Hypothalamus (tissue), 51 donors: ENCODE data around the gene KLHL36.
A peak's percentile ranks its signal among the peaks of the same experiment; 100 is the strongest.

ENCODE experiments used
- DNase-seq, 51 donors: peaks; one replicate each; lab custom pipeline; 2025; lab: John Stamatoyannopoulos, UW

Gene KLHL36

GRCh38 chr16:84647828-84648594, at the start of gene KLHL36:
Gene KLHL36, plus strand, starts transcription at chr16:84648511. Its CDS starts 2,357 bp downstream, at chr16:84650868.
- DNase-seq: peak in 41 of 51 donors; percentile 5 to 77 (median 35)

GRCh38 chr16:84599521-84600202, 48.6 kb upstream of the KLHL36 start:
- DNase-seq: peak in 36 of 51 donors; percentile 22 to 78 (median 52)

GRCh38 chr16:84600343-84601229, 47.7 kb upstream of the KLHL36 start:
- peak in 1 of 51 donors; percentile 33 for DNase-seq

GRCh38 chr16:84603140-84603816, 45.0 kb upstream of the KLHL36 start:
- DNase-seq: peak in 37 of 51 donors; percentile 15 to 90 (median 57)

- no peak for DNase-seq
Observed at GRCh38 chr16:84603940-84604339, 44.4 kb upstream of the KLHL36 start.

GRCh38 chr16:84604477-84605013, 43.8 kb upstream of the KLHL36 start:
- no peak for DNase-seq

GRCh38 chr16:84605339-84605848, 42.9 kb upstream of the KLHL36 start:
- no peak for DNase-seq

GRCh38 chr16:84606081-84606875, 42.0 kb upstream of the KLHL36 start:
- peak in 15 of 51 donors; percentile 26 to 59 (median 34) for DNase-seq

- DNase-seq: no peak
Observed at GRCh38 chr16:84607061-84607460, 41.2 kb upstream of the KLHL36 start.

- DNase-seq: peak in 2 of 51 donors; percentile 22 to 30
Observed at GRCh38 chr16:84607694-84608093, 40.6 kb upstream of the KLHL36 start.

GRCh38 chr16:84608282-84608681, 40.0 kb upstream of the KLHL36 start:
- DNase-seq: no peak

- no peak for DNase-seq
Observed at GRCh38 chr16:84609563-84610177, 38.6 kb upstream of the KLHL36 start.

- no peak for DNase-seq
Observed at GRCh38 chr16:84610376-84610775, 37.9 kb upstream of the KLHL36 start.

GRCh38 chr16:84611041-84611440, 37.3 kb upstream of the KLHL36 start:
- no peak for DNase-seq

- no peak for DNase-seq
Observed at GRCh38 chr16:84612686-84613085, 35.6 kb upstream of the KLHL36 start.

- no peak for DNase-seq
Observed at GRCh38 chr16:84613408-84614072, 34.8 kb upstream of the KLHL36 start.

- DNase-seq: no peak
Observed at GRCh38 chr16:84614073-84614459, 34.2 kb upstream of the KLHL36 start.

GRCh38 chr16:84614623-84614967, 33.7 kb upstream of the KLHL36 start:
- no peak for DNase-seq
